Measurements from ENCODE around the gene TWF2.

TWF2 gene

GRCh38 chr3:52202384-52203077, 36.4 kb downstream of the TWF2 start:
- DNase-seq (ENCODE audit: low read depth) = no peak

- no peak for DNase-seq (ENCODE audit: low read depth)
Measured at GRCh38 chr3:52200981-52201679, 37.8 kb downstream of the TWF2 start.

- DNase-seq (ENCODE audit: low read depth) = no peak
Measured at GRCh38 chr3:52198643-52199608, 40.0 kb downstream of the TWF2 start.

- peak; percentile 94 for DNase-seq (ENCODE audit: low read depth)
Measured at GRCh38 chr3:52197842-52198625, 40.9 kb downstream of the TWF2 start, which contains the start of gene ALAS1. Gene ALAS1 (plus strand): TSS chr3:52198160. CDS start chr3:52199242, 1,082 bp downstream.

- no peak for DNase-seq (ENCODE audit: low read depth)
Measured at GRCh38 chr3:52197499-52197841, 41.5 kb downstream of the TWF2 start.

- no peak for DNase-seq (ENCODE audit: low read depth)
Measured at GRCh38 chr3:52196977-52197376, 42.0 kb downstream of the TWF2 start.

- DNase-seq (ENCODE audit: low read depth) = no peak
Measured at GRCh38 chr3:52195823-52196331, 43.1 kb downstream of the TWF2 start.

- no peak for DNase-seq (ENCODE audit: low read depth)
Measured at GRCh38 chr3:52195291-52195597, 43.7 kb downstream of the TWF2 start.

- DNase-seq (ENCODE audit: low read depth) = no peak
Measured at GRCh38 chr3:52194485-52195290, 44.3 kb downstream of the TWF2 start.

GRCh38 chr3:52193065-52193464, 45.9 kb downstream of the TWF2 start:
- DNase-seq (ENCODE audit: low read depth) = no peak

GRCh38 chr3:52191663-52192062, 47.3 kb downstream of the TWF2 start:
- DNase-seq (ENCODE audit: low read depth) = no peak

- DNase-seq (ENCODE audit: low read depth) = no peak
Measured at GRCh38 chr3:52190294-52191074, 48.5 kb downstream of the TWF2 start.

- DNase-seq (ENCODE audit: low read depth) = no peak
Measured at GRCh38 chr3:52188556-52188955, 50.4 kb downstream of the TWF2 start.

- no peak for DNase-seq (ENCODE audit: low read depth)
Measured at GRCh38 chr3:52186729-52187128, 52.2 kb downstream of the TWF2 start.

GRCh38 chr3:52185837-52186236, 53.1 kb downstream of the TWF2 start:
- DNase-seq (ENCODE audit: low read depth) = no peak

- DNase-seq (ENCODE audit: low read depth) = no peak
Measured at GRCh38 chr3:52185311-52185710, 53.6 kb downstream of the TWF2 start.

GRCh38 chr3:52184690-52185089, 54.3 kb downstream of the TWF2 start:
- no peak for DNase-seq (ENCODE audit: low read depth)

GRCh38 chr3:52183786-52184445, 55.0 kb downstream of the TWF2 start:
- DNase-seq (ENCODE audit: low read depth) = no peak

- DNase-seq (ENCODE audit: low read depth) = no peak
Measured at GRCh38 chr3:52182691-52183090, 56.3 kb downstream of the TWF2 start.

- no peak for DNase-seq (ENCODE audit: low read depth)
Measured at GRCh38 chr3:52182196-52182595, 56.8 kb downstream of the TWF2 start.
